Mammary epithelial cell (primary cell): ENCODE data around the gene HTRA3.

Source experiments
- EZH2 ChIP-seq: IDR thresholded peaks from 2 replicates; pipeline ENCODE4 v1.6.1; 2012; ENCODE audit warnings: low read length, inconsistent platforms, borderline replicate concordance
- TF ChIP-seq, protein P1 (sequence below), 2 donors: IDR thresholded peaks in 1 of 2; conservative IDR thresholded peaks in 1 of 2; 2 replicates each; pipeline ENCODE4 v1.5.1; 2011 to 2012; ENCODE audit warnings: inconsistent platforms in 2 of 2, low read length in 2 of 2, mild to moderate bottlenecking in 2 of 2, control low read depth in 1 of 2, low read depth in 1 of 2; ENCODE audit not compliant: insufficient read depth in 1 of 2; ENCODE audit errors: extremely low read depth in 1 of 2

DNA sequence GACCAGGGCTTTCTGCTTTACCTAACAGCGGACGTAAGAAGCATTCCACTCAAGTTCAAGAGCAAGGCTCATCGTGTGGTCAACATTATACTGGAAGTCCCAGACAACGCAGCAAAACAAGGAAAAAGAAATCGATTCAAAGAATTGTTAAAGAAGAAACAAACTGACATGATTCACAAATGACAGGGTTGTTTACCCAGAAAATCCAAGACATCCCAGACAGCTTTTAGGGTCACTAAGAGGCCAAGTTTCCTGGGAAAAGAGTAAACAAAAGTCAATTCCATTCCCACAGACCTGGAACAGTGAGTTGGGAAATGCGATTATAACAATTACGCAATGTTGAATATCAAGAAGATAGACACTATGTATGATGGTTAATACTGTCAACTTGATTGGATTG lies 21.5 kb upstream of the HTRA3 start:
- TF ChIP-seq, protein P1, sequence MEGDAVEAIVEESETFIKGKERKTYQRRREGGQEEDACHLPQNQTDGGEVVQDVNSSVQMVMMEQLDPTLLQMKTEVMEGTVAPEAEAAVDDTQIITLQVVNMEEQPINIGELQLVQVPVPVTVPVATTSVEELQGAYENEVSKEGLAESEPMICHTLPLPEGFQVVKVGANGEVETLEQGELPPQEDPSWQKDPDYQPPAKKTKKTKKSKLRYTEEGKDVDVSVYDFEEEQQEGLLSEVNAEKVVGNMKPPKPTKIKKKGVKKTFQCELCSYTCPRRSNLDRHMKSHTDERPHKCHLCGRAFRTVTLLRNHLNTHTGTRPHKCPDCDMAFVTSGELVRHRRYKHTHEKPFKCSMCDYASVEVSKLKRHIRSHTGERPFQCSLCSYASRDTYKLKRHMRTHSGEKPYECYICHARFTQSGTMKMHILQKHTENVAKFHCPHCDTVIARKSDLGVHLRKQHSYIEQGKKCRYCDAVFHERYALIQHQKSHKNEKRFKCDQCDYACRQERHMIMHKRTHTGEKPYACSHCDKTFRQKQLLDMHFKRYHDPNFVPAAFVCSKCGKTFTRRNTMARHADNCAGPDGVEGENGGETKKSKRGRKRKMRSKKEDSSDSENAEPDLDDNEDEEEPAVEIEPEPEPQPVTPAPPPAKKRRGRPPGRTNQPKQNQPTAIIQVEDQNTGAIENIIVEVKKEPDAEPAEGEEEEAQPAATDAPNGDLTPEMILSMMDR (conservative IDR thresholded peaks at IDR 0.05 in 1 of 2, IDR thresholded peaks at IDR 0.05 in 1 of 2; ENCODE audit: extremely low read depth in 1 of 2, insufficient read depth in 1 of 2, low read depth in 1 of 2, low read length in 2 of 2) = no peak
- no peak for TF ChIP-seq EZH2
